K562 (cell line): ENCODE measurements around the gene CUTA. TPM values are rescaled to one million over a fixed set of nuclear protein-coding genes. Genes with fewer than 3 reads are reported as not detected.

Experiments
- BRD4 ChIP-seq: fragments of 200-600 bp; sonication (generic); IDR thresholded peaks from 2 replicates; pipeline ENCODE4 v1.6.1; 2017; ENCODE audit warnings: inconsistent platforms
- HDAC2 ChIP-seq: fragments of 450-650 bp; IDR thresholded peaks from 2 replicates; pipeline ENCODE4 v1.6.1; 2016; ENCODE audit warnings: mild to moderate bottlenecking
- KLF6 ChIP-seq: fragments of 250-450 bp; sonication (Bioruptor Pico); IDR thresholded peaks from 2 replicates; pipeline ENCODE4 v1.4.0; 2020; ENCODE audit warnings: mild to moderate bottlenecking, moderate library complexity, borderline replicate concordance
- PHTF2 ChIP-seq: fragments of 250-450 bp; sonication (Bioruptor Pico); IDR thresholded peaks from 2 replicates; pipeline ENCODE4 v1.5.0; 2021; ENCODE audit warnings: mild to moderate bottlenecking
- RBM22 ChIP-seq: fragments of 200-400 bp; formaldehyde crosslinking; IDR thresholded peaks from 2 replicates; pipeline ENCODE4 v1.6.1; 2018; ENCODE audit warnings: low read length, low read depth; ENCODE audit not compliant: poor library complexity, severe bottlenecking
- polyA plus RNA-seq, 8 experiments: library from polyadenylated mRNA; depleted of rRNA in 4 of 8; stranded (reverse) in 5 of 8; unstranded in 3 of 8; fragments of >200 nt; fragmentation: Nextera tagmentation in 2 of 8; fragmentation: Illumina TruSeq in 1 of 8; extraction: Ambion mirVana in 2 of 8; extraction: Trizol in 1 of 8; gene quantifications; 2 replicates each; pipeline versions ENCODE4 v1.2.1 to v1.2.3, GENCODE V29; 2011 to 2014; ENCODE audit warnings: inconsistent platforms in 1 of 8, missing spikeins in 1 of 8
- total RNA-seq, 7 experiments: library from RNA; depleted of rRNA in 6 of 7; stranded (reverse); fragments of >200 nt in 6 of 7; fragmentation: Illumina TruSeq in 2 of 7; extraction: Trizol in 2 of 7; gene quantifications; 2 replicates each; pipeline versions ENCODE4 v1.2.1 to v1.2.3, GENCODE V29; 2011 to 2021; ENCODE audit warnings: low replicate concordance in 1 of 7
- TF ChIP-seq, protein P1 (sequence below), 2 experiments: fragments of 450-650 bp; IDR thresholded peaks; 2 replicates each; pipeline ENCODE4 v1.6.1; 2018; ENCODE audit warnings: mild to moderate bottlenecking in 2 of 2, low read depth in 1 of 2; ENCODE audit not compliant: partially characterized antibody in 2 of 2
- TF ChIP-seq, protein P2 (sequence below): fragments of 450-650 bp; formaldehyde crosslinking; IDR thresholded peaks from 2 replicates; pipeline ENCODE4 v1.4.0; 2020; ENCODE audit warnings: mild to moderate bottlenecking, moderate library complexity
- TF ChIP-seq, protein P3 (sequence below): fragments of 200-600 bp; sonication (generic); IDR thresholded peaks from one replicate; pipeline ENCODE4 v1.6.1; 2012; ENCODE audit warnings: mild to moderate bottlenecking, low read depth, low read length, inconsistent platforms

Gene CUTA
- total and polyA plus RNA-seq, 9 of the 15 experiments (the other 6 are each of a cell fraction or from before 2014, with no cell fraction given), result 166 to 682 (median 310) TPM

DNA sequence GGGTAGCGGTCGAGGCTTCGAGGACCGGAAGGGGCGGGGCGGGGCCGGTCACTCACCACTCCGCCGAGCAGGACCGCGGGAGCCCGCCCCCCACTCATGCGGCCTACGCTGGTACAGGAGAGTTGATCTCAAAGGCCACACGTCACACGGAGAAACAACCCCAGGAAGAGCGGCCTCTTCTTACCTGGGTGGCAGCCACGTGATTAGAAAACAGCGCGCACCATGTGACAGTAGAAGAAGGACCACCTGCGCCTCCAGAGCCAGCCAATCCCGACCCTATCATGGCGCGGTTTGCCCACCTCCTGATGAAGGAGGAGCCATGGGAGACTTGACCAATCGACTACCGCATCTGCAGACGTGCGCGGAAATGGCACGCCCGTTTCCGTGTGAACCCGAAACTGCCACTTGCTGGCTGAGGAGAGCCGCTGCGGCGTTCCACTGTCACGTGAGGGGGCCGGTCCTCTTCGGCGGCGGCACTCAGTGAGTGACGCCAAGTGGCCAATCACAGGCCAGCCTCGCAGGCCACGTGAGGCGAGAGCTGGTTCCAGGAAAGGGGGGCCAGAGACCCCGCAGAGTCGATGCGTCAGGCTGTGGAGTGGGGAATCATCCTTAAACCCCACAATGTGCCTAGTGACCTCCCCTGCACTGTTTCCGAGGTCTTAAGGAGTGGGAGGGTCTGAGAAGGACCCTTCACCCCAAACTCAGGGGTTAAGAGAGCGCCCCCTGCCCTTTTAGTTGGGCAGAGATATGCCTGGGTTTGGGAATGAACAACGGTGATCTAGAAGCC lies at the start of gene CUTA (continued):
- TF ChIP-seq, protein P1, sequence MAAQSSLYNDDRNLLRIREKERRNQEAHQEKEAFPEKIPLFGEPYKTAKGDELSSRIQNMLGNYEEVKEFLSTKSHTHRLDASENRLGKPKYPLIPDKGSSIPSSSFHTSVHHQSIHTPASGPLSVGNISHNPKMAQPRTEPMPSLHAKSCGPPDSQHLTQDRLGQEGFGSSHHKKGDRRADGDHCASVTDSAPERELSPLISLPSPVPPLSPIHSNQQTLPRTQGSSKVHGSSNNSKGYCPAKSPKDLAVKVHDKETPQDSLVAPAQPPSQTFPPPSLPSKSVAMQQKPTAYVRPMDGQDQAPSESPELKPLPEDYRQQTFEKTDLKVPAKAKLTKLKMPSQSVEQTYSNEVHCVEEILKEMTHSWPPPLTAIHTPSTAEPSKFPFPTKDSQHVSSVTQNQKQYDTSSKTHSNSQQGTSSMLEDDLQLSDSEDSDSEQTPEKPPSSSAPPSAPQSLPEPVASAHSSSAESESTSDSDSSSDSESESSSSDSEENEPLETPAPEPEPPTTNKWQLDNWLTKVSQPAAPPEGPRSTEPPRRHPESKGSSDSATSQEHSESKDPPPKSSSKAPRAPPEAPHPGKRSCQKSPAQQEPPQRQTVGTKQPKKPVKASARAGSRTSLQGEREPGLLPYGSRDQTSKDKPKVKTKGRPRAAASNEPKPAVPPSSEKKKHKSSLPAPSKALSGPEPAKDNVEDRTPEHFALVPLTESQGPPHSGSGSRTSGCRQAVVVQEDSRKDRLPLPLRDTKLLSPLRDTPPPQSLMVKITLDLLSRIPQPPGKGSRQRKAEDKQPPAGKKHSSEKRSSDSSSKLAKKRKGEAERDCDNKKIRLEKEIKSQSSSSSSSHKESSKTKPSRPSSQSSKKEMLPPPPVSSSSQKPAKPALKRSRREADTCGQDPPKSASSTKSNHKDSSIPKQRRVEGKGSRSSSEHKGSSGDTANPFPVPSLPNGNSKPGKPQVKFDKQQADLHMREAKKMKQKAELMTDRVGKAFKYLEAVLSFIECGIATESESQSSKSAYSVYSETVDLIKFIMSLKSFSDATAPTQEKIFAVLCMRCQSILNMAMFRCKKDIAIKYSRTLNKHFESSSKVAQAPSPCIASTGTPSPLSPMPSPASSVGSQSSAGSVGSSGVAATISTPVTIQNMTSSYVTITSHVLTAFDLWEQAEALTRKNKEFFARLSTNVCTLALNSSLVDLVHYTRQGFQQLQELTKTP (IDR thresholded peaks at IDR 0.05; ENCODE audit: low read depth in 1 of 2, partially characterized antibody in 2 of 2), result peak in 1 of 2 experiments; percentile 21
- TF ChIP-seq BRD4, result no peak; the same call in 1 of the 2 replicates
- TF ChIP-seq, protein P2, sequence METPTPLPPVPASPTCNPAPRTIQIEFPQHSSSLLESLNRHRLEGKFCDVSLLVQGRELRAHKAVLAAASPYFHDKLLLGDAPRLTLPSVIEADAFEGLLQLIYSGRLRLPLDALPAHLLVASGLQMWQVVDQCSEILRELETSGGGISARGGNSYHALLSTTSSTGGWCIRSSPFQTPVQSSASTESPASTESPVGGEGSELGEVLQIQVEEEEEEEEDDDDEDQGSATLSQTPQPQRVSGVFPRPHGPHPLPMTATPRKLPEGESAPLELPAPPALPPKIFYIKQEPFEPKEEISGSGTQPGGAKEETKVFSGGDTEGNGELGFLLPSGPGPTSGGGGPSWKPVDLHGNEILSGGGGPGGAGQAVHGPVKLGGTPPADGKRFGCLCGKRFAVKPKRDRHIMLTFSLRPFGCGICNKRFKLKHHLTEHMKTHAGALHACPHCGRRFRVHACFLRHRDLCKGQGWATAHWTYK (CRISPR knock-in tag), result no peak; the same call in 1 of the 2 replicates
- TF ChIP-seq, protein P3, sequence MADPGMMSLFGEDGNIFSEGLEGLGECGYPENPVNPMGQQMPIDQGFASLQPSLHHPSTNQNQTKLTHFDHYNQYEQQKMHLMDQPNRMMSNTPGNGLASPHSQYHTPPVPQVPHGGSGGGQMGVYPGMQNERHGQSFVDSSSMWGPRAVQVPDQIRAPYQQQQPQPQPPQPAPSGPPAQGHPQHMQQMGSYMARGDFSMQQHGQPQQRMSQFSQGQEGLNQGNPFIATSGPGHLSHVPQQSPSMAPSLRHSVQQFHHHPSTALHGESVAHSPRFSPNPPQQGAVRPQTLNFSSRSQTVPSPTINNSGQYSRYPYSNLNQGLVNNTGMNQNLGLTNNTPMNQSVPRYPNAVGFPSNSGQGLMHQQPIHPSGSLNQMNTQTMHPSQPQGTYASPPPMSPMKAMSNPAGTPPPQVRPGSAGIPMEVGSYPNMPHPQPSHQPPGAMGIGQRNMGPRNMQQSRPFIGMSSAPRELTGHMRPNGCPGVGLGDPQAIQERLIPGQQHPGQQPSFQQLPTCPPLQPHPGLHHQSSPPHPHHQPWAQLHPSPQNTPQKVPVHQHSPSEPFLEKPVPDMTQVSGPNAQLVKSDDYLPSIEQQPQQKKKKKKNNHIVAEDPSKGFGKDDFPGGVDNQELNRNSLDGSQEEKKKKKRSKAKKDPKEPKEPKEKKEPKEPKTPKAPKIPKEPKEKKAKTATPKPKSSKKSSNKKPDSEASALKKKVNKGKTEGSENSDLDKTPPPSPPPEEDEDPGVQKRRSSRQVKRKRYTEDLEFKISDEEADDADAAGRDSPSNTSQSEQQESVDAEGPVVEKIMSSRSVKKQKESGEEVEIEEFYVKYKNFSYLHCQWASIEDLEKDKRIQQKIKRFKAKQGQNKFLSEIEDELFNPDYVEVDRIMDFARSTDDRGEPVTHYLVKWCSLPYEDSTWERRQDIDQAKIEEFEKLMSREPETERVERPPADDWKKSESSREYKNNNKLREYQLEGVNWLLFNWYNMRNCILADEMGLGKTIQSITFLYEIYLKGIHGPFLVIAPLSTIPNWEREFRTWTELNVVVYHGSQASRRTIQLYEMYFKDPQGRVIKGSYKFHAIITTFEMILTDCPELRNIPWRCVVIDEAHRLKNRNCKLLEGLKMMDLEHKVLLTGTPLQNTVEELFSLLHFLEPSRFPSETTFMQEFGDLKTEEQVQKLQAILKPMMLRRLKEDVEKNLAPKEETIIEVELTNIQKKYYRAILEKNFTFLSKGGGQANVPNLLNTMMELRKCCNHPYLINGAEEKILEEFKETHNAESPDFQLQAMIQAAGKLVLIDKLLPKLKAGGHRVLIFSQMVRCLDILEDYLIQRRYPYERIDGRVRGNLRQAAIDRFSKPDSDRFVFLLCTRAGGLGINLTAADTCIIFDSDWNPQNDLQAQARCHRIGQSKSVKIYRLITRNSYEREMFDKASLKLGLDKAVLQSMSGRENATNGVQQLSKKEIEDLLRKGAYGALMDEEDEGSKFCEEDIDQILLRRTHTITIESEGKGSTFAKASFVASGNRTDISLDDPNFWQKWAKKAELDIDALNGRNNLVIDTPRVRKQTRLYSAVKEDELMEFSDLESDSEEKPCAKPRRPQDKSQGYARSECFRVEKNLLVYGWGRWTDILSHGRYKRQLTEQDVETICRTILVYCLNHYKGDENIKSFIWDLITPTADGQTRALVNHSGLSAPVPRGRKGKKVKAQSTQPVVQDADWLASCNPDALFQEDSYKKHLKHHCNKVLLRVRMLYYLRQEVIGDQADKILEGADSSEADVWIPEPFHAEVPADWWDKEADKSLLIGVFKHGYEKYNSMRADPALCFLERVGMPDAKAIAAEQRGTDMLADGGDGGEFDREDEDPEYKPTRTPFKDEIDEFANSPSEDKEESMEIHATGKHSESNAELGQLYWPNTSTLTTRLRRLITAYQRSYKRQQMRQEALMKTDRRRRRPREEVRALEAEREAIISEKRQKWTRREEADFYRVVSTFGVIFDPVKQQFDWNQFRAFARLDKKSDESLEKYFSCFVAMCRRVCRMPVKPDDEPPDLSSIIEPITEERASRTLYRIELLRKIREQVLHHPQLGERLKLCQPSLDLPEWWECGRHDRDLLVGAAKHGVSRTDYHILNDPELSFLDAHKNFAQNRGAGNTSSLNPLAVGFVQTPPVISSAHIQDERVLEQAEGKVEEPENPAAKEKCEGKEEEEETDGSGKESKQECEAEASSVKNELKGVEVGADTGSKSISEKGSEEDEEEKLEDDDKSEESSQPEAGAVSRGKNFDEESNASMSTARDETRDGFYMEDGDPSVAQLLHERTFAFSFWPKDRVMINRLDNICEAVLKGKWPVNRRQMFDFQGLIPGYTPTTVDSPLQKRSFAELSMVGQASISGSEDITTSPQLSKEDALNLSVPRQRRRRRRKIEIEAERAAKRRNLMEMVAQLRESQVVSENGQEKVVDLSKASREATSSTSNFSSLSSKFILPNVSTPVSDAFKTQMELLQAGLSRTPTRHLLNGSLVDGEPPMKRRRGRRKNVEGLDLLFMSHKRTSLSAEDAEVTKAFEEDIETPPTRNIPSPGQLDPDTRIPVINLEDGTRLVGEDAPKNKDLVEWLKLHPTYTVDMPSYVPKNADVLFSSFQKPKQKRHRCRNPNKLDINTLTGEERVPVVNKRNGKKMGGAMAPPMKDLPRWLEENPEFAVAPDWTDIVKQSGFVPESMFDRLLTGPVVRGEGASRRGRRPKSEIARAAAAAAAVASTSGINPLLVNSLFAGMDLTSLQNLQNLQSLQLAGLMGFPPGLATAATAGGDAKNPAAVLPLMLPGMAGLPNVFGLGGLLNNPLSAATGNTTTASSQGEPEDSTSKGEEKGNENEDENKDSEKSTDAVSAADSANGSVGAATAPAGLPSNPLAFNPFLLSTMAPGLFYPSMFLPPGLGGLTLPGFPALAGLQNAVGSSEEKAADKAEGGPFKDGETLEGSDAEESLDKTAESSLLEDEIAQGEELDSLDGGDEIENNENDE, result no peak
- TF ChIP-seq RBM22, result no peak
- TF ChIP-seq KLF6 (CRISPR knock-in tag), result no peak
- TF ChIP-seq HDAC2, result peak; percentile 73
- no peak for TF ChIP-seq PHTF2 (CRISPR knock-in tag)
